Adipocyte (in vitro differentiated cells): ENCODE measurements around the gene HMGXB4.

ENCODE experiments used
- DNase-seq: peaks from one replicate; pipeline ENCODE4 v3.0.0-alpha.2; 2015; ENCODE audit warnings: low read depth
- H3K27me3 ChIP-seq: replicated peaks from 2 replicates; pipeline ENCODE4 v1.7.0; 2013; ENCODE audit warnings: mild to moderate bottlenecking, low read length, moderate library complexity; ENCODE audit not compliant: control insufficient read depth, insufficient read depth
- H3K36me3 ChIP-seq: 2 replicates; pipeline ENCODE4 v1.7.0; 2013; ENCODE audit warnings: low read length, mild to moderate bottlenecking, moderate library complexity; ENCODE audit not compliant: control insufficient read depth, insufficient read depth, severe bottlenecking
- H3K4me1 ChIP-seq: 2 replicates; pipeline ENCODE4 v1.7.0; 2013; ENCODE audit warnings: mild to moderate bottlenecking, low read length, moderate library complexity; ENCODE audit not compliant: control insufficient read depth, insufficient read depth
- H3K4me3 ChIP-seq: 2 replicates; pipeline ENCODE4 v1.7.0; 2013; ENCODE audit warnings: mild to moderate bottlenecking, low read length, moderate library complexity
- H3K9ac ChIP-seq: 2 replicates; pipeline ENCODE4 v1.7.0; 2013; ENCODE audit warnings: mild to moderate bottlenecking, low read length, moderate library complexity
- H3K9me3 ChIP-seq: 2 replicates; pipeline ENCODE4 v1.7.0; 2013; ENCODE audit warnings: mild to moderate bottlenecking, low read length, moderate library complexity; ENCODE audit not compliant: control insufficient read depth

HMGXB4 gene

GRCh38 chr22:35257321-35258190 lies at the start of gene HMGXB4:
Gene HMGXB4 (plus strand): TSS chr22:35257493. CDS start chr22:35262391, 4,898 bp downstream.
- H3K27me3 ChIP-seq = no peaks in the 10 kb centered on the region
- H3K9ac ChIP-seq = peak within 1 kb of the TSS; percentile 93
- H3K36me3 ChIP-seq = peaks cover 5% of the 10 kb centered on the region
- DNase-seq = peak; percentile 98
- peaks cover 21% of the 10 kb centered on the region for H3K4me1 ChIP-seq
- no peaks in the 10 kb centered on the region for H3K9me3 ChIP-seq
- peak within 1 kb of the TSS; percentile 91 for H3K4me3 ChIP-seq

- H3K4me1 ChIP-seq = no peaks in the 10 kb centered on the region
- H3K36me3 ChIP-seq = no peaks in the 10 kb centered on the region
- no peak overlapping the region for H3K9ac ChIP-seq
- H3K27me3 ChIP-seq = peaks cover 41% of the 10 kb centered on the region
- no peak for DNase-seq
- no peaks in the 10 kb centered on the region for H3K9me3 ChIP-seq
- H3K4me3 ChIP-seq = no peak overlapping the region
Measured at GRCh38 chr22:35208003-35208402, 49.3 kb upstream of the HMGXB4 start.

DNA sequence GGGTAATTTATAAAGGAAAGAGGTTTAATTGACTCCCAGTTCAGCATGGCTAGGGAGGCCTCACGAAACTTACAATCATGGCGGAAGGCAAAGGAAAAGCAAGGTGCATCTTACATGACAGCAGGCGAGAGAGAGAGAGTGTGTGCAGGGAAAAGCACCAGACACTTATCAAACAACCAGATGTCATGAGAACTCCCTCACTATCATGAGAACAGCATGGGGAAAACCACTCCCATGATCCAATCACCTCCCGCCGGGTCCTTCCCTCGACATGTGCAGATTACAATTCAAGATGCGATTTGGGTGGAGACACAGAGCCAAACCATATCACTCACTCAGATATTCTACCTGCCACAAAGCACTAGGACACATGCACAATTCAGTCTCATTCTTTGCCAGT lies 48.1 kb upstream of the HMGXB4 start:
- no peaks in the 10 kb centered on the region for H3K9me3 ChIP-seq
- peaks cover 33% of the 10 kb centered on the region for H3K27me3 ChIP-seq
- no peaks in the 10 kb centered on the region for H3K36me3 ChIP-seq
- no peak overlapping the region for H3K4me3 ChIP-seq
- H3K4me1 ChIP-seq = no peaks in the 10 kb centered on the region
- no peak overlapping the region for H3K9ac ChIP-seq
- DNase-seq = no peak

GRCh38 chr22:35212009-35212408 lies 45.3 kb upstream of the HMGXB4 start:
- no peak overlapping the region for H3K9ac ChIP-seq
- peaks cover 2% of the 10 kb centered on the region for H3K9me3 ChIP-seq
- no peaks in the 10 kb centered on the region for H3K4me1 ChIP-seq
- peak; percentile 16 for DNase-seq
- no peak overlapping the region for H3K4me3 ChIP-seq
- peaks cover 16% of the 10 kb centered on the region for H3K27me3 ChIP-seq
- H3K36me3 ChIP-seq = no peaks in the 10 kb centered on the region

- no peak for DNase-seq
- no peaks in the 10 kb centered on the region for H3K36me3 ChIP-seq
- H3K4me1 ChIP-seq = no peaks in the 10 kb centered on the region
- peaks cover 2% of the 10 kb centered on the region for H3K9me3 ChIP-seq
- H3K4me3 ChIP-seq = no peak overlapping the region
- peaks cover 13% of the 10 kb centered on the region for H3K27me3 ChIP-seq
- H3K9ac ChIP-seq = no peak overlapping the region
Measured at GRCh38 chr22:35212996-35213395, 44.3 kb upstream of the HMGXB4 start.

DNA sequence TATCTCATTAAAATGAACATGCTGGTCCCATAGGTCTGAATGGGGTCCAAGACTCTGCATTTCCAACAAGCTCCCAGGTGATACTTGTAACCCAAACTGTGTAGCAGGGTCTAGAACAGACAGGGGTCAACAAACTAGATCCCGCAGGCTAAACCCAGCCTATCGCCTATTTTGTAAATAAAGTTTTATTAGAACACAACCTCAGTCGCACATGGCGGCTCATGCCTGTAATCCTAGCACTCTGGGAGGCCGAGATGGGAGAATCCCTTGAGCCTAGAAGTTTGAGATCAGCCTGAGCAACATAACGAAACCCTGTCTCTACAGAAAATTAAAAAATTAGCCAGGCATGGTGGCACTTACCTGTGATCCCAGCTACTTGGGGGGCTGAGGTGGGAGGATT lies 42.3 kb upstream of the HMGXB4 start:
- no peak for DNase-seq
- H3K36me3 ChIP-seq = no peaks in the 10 kb centered on the region
- no peak overlapping the region for H3K4me3 ChIP-seq
- no peaks in the 10 kb centered on the region for H3K4me1 ChIP-seq
- H3K9ac ChIP-seq = no peak overlapping the region
- peaks cover 7% of the 10 kb centered on the region for H3K27me3 ChIP-seq
- peaks cover 7% of the 10 kb centered on the region for H3K9me3 ChIP-seq

DNA sequence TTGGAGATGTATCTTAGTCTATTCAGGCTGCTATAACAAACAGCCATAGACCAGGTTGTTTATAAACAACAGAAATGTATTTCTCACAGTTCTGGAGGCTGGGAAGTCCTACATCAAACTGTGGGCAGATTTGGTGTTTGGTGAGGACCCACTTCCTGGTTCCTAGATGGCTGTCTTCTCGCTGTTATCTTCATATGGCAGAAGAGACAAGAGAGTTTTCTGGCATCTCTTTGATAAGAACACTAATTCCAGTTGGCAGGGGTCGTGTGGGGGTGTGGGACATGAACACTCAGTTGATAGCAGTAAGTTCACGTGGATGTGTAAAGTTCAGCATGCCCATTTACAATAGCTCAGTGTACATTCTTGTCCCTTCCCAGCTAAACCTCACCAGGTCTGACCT lies 41.3 kb upstream of the HMGXB4 start:
- H3K4me1 ChIP-seq = no peaks in the 10 kb centered on the region
- no peaks in the 10 kb centered on the region for H3K36me3 ChIP-seq
- no peak overlapping the region for H3K9ac ChIP-seq
- H3K4me3 ChIP-seq = no peak overlapping the region
- peaks cover 7% of the 10 kb centered on the region for H3K9me3 ChIP-seq
- peaks cover 7% of the 10 kb centered on the region for H3K27me3 ChIP-seq
- no peak for DNase-seq

DNA sequence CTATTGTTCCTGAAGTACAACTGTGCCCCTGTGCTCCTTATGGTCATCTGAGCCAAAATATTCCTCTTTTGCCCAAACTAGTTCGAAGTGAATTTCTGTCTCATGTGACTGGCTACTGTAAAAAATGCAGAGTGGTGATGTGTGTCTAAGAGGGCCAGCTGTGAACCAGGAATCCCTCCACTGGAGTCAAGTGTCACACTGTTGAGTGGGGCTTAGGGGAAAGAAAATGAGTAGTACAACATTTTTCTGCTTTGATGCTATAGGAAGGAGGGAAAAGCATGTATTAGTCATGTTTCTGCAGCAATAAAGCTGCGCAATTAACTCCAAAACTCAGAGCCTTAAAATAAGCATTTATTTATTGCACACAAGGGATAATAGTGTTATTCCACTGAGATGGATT lies 39.8 kb upstream of the HMGXB4 start:
- no peaks in the 10 kb centered on the region for H3K4me1 ChIP-seq
- peaks cover 7% of the 10 kb centered on the region for H3K9me3 ChIP-seq
- no peaks in the 10 kb centered on the region for H3K36me3 ChIP-seq
- H3K9ac ChIP-seq = no peak overlapping the region
- H3K27me3 ChIP-seq = peaks cover 3% of the 10 kb centered on the region
- no peak overlapping the region for H3K4me3 ChIP-seq
- DNase-seq = no peak

- Histone ChIP-seq H3K27me3 (peaks cover 3% of the 10 kb centered on the region), H3K36me3 (no peaks in the 10 kb centered on the region), H3K4me3 (no peak overlapping the region), H3K4me1 (no peaks in the 10 kb centered on the region), H3K9ac (no peak overlapping the region), H3K9me3 (peaks cover 7% of the 10 kb centered on the region)
- no peak for DNase-seq
Measured at GRCh38 chr22:35218079-35218478, 39.2 kb upstream of the HMGXB4 start.

DNA sequence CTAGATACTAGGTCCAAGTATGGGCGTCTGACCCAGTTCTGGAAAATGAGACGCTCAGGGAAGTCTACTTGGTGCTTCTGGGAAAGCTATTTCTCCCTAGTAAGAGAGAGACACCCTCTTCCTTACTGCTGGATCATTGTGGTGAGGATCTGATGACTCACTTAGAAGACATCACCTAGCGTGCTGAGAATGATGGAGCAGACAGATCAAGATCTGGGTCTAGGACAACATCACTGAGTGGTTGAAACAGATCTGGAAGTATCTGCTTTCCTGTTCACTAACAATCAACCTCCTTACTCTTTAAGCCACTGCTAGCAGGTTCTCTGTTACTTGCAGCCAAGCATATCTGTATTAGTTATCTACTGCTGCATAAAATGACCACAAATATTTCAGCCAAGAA lies 38.3 kb upstream of the HMGXB4 start:
- Histone ChIP-seq H3K4me1 (no peaks in the 10 kb centered on the region), H3K9ac (no peak overlapping the region), H3K36me3 (no peaks in the 10 kb centered on the region), H3K27me3 (peaks cover 3% of the 10 kb centered on the region), H3K9me3 (peaks cover 7% of the 10 kb centered on the region), H3K4me3 (no peak overlapping the region)
- peak; percentile 24 for DNase-seq

DNA sequence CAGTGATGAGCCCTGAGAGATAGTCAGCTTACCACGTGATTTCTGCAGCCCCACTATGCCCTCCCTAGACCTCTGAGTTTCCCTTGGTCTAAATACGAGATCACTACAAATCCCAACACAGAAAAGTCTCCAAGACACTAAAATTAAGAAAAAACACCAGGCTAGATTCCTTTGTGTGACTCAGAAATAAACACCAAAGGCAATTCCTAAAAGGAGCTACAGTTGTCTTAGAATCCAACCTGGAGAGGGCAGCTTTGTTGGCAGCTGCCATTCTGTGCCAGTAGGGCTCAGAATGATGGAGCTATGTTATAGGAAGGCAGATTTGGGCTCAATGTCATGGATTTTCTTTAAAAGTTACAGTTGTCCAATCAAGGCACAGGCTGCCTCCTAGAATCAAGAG lies 37.1 kb upstream of the HMGXB4 start:
- H3K4me1 ChIP-seq = no peaks in the 10 kb centered on the region
- H3K27me3 ChIP-seq = peaks cover 6% of the 10 kb centered on the region
- H3K9me3 ChIP-seq = peaks cover 7% of the 10 kb centered on the region
- H3K9ac ChIP-seq = no peak overlapping the region
- no peak for DNase-seq
- H3K4me3 ChIP-seq = no peak overlapping the region
- no peaks in the 10 kb centered on the region for H3K36me3 ChIP-seq

- Histone ChIP-seq H3K9ac (no peak overlapping the region), H3K27me3 (peaks cover 45% of the 10 kb centered on the region), H3K4me1 (no peaks in the 10 kb centered on the region), H3K36me3 (no peaks in the 10 kb centered on the region), H3K9me3 (no peaks in the 10 kb centered on the region), H3K4me3 (no peak overlapping the region)
- no peak for DNase-seq
Measured at GRCh38 chr22:35225010-35225409, 32.3 kb upstream of the HMGXB4 start.
